GM06990 (cell line): ENCODE results near the gene GRID2IP.

ENCODE experiments used
- DNase-seq: peaks from one replicate; pipeline ENCODE4 v3.0.0-alpha.2; 2011; ENCODE audit not compliant: insufficient read length; ENCODE audit errors: extremely low read depth
- H3K27me3 ChIP-seq: replicated peaks from 2 replicates; pipeline ENCODE4 v1.6.0; 2011; ENCODE audit warnings: low read length; ENCODE audit not compliant: control insufficient read depth, insufficient read depth
- H3K36me3 ChIP-seq: 2 replicates; pipeline ENCODE4 v1.5.1; 2011; ENCODE audit warnings: low read length; ENCODE audit not compliant: control insufficient read depth, insufficient read depth
- H3K4me3 ChIP-seq: replicated peaks from 2 replicates; pipeline ENCODE4 v1.5.1; 2011; ENCODE audit warnings: low read depth, mild to moderate bottlenecking, control low read depth, low read length
- CTCF ChIP-seq: IDR thresholded peaks from 2 replicates; pipeline ENCODE4 v1.5.1; 2011; ENCODE audit warnings: low read length, control low read depth, mild to moderate bottlenecking, inconsistent platforms; ENCODE audit not compliant: insufficient read depth, poor library complexity, severe bottlenecking

The GRID2IP gene

GRCh38 chr7:6505685-6506559 lies 45.3 kb downstream of the GRID2IP start:
- H3K4me3 ChIP-seq: no peak overlapping the region
- TF ChIP-seq CTCF: no peak
- H3K27me3 ChIP-seq: no peaks in the 10 kb centered on the region

GRCh38 chr7:6504996-6505395 lies 46.3 kb downstream of the GRID2IP start:
- Histone ChIP-seq H3K36me3 (no peaks in the 10 kb centered on the region), H3K27me3 (no peaks in the 10 kb centered on the region), H3K4me3 (peak overlapping the region; percentile 68)
- DNase-seq: no peak
- no peak for TF ChIP-seq CTCF

More at GRCh38 chr7:6505685-6506559, 45.3 kb downstream of the GRID2IP start:
- DNase-seq: no peak
- H3K36me3 ChIP-seq: no peaks in the 10 kb centered on the region

GRCh38 chr7:6502886-6503285 lies 48.4 kb downstream of the GRID2IP start:
- DNase-seq: no peak
- Histone ChIP-seq H3K36me3 (no peaks in the 10 kb centered on the region), H3K27me3 (no peaks in the 10 kb centered on the region), H3K4me3 (no peak overlapping the region)
- no peak for TF ChIP-seq CTCF

GRCh38 chr7:6501586-6502564 lies 49.4 kb downstream of the GRID2IP start:
- no peaks in the 10 kb centered on the region for H3K27me3 ChIP-seq
- no peak for DNase-seq
- no peak for TF ChIP-seq CTCF
- H3K4me3 ChIP-seq: no peak overlapping the region
- no peaks in the 10 kb centered on the region for H3K36me3 ChIP-seq

- H3K36me3 ChIP-seq: no peaks in the 10 kb centered on the region
- no peak for TF ChIP-seq CTCF
- no peak overlapping the region for H3K4me3 ChIP-seq
Measured at GRCh38 chr7:6500691-6501090, 50.6 kb downstream of the GRID2IP start.

More at GRCh38 chr7:6500691-6501090, 50.6 kb downstream of the GRID2IP start:
- no peak for DNase-seq
- H3K27me3 ChIP-seq: no peaks in the 10 kb centered on the region
